SK-N-MC (cell line): ENCODE results near the gene ADD3.

ENCODE experiments used
- EZH2 ChIP-seq: fragments of 200-600 bp; sonication (generic); IDR thresholded peaks from one replicate; pipeline ENCODE4 v1.6.1; 2017; ENCODE audit warnings: antibody characterized with exemption
- FOXP2 ChIP-seq: optimal IDR thresholded peaks from 2 replicates; pipeline ENCODE3; 2011; ENCODE audit warnings: mild to moderate bottlenecking, moderate library complexity; ENCODE audit not compliant: insufficient read depth; ENCODE audit errors: extremely low read length, control extremely low read depth
- POLR2AphosphoS5 ChIP-seq: IDR thresholded peaks from 2 replicates; pipeline ENCODE4 v1.6.1; 2012; ENCODE audit warnings: mild to moderate bottlenecking, low read depth, low read length, borderline replicate concordance

GRCh38 chr10:109959259-109960145 lies 48.3 kb upstream of the ADD3 start:
- TF ChIP-seq POLR2AphosphoS5 (no peak), EZH2 (no peak), FOXP2 (no peak)
